Fibroblast of lung (primary cell): ENCODE data around the gene TIMP2.

Source experiments
- EZH2 ChIP-seq: IDR thresholded peaks from 2 replicates; pipeline ENCODE4 v1.5.1; 2012; ENCODE audit warnings: low read length, control low read depth, mild to moderate bottlenecking; ENCODE audit errors: missing control alignments
- TF ChIP-seq, protein P1 (sequence below), 2 donors: IDR thresholded peaks in 1 of 2; conservative IDR thresholded peaks in 1 of 2; 1 replicate in 1 of 2; 2 replicates in 1 of 2; pipeline ENCODE4 v1.5.1; 2011 to 2012; ENCODE audit warnings: low read length in 2 of 2, control low read depth in 1 of 2, inconsistent platforms in 1 of 2, low read depth in 1 of 2, mild to moderate bottlenecking in 1 of 2

DNA sequence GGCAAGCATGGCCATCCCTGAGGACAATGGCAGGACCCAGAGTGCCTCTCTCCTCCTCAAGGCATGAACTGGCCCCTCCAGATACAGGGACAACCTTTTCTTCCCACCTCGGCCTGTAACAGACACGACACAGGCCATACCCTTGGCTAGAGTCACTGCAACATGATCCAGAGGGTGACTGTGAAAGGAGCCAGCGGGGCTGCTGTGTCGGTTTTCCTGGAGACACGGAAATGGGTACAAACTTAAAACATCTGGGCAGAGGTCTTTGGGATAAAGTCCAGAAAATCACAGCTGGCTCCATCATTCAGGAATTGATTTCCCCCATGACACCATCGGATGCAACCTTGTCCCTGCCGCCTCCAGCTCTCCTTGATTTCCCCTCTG, 27.5 kb downstream of the TIMP2 start:
- TF ChIP-seq, protein P1, sequence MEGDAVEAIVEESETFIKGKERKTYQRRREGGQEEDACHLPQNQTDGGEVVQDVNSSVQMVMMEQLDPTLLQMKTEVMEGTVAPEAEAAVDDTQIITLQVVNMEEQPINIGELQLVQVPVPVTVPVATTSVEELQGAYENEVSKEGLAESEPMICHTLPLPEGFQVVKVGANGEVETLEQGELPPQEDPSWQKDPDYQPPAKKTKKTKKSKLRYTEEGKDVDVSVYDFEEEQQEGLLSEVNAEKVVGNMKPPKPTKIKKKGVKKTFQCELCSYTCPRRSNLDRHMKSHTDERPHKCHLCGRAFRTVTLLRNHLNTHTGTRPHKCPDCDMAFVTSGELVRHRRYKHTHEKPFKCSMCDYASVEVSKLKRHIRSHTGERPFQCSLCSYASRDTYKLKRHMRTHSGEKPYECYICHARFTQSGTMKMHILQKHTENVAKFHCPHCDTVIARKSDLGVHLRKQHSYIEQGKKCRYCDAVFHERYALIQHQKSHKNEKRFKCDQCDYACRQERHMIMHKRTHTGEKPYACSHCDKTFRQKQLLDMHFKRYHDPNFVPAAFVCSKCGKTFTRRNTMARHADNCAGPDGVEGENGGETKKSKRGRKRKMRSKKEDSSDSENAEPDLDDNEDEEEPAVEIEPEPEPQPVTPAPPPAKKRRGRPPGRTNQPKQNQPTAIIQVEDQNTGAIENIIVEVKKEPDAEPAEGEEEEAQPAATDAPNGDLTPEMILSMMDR (conservative IDR thresholded peaks at IDR 0.05 in 1 of 2, IDR thresholded peaks at IDR 0.05 in 1 of 2; ENCODE audit: low read depth in 1 of 2, low read length in 2 of 2) = no peak
- TF ChIP-seq EZH2 = no peak
